GM12878 (cell line): Measurements from ENCODE around the gene PAIP2. TPM values are rescaled to one million over a fixed set of nuclear protein-coding genes. Genes with fewer than 3 reads are reported as not detected.
A peak's percentile ranks its signal among the peaks of the same experiment; 100 is the strongest.

Source experiments
- ATF3 ChIP-seq: IDR thresholded peaks from 2 replicates; pipeline ENCODE4 v1.6.1; 2011; ENCODE audit warnings: low read depth, mild to moderate bottlenecking, low read length, moderate library complexity, borderline replicate concordance; ENCODE audit errors: extremely low read depth
- BCL11A ChIP-seq: IDR thresholded peaks from 2 replicates; pipeline ENCODE4 v1.6.1; 2011; ENCODE audit warnings: low read depth, low read length
- BHLHE40 ChIP-seq, 2 experiments: fragments of 450-650 bp in 1 of 2; IDR thresholded peaks; 2 replicates each; pipeline ENCODE4 v1.6.1; 2011 to 2017; ENCODE audit warnings: low read depth in 2 of 2, borderline replicate concordance in 1 of 2, improper control_type of control experiment in 1 of 2, low read length in 1 of 2, mild to moderate bottlenecking in 1 of 2
- CBFB ChIP-seq: IDR thresholded peaks from 2 replicates; pipeline ENCODE4 v1.6.1; 2016; ENCODE audit warnings: antibody characterized with exemption, low read depth
- CREB1 ChIP-seq: IDR thresholded peaks from 2 replicates; pipeline ENCODE4 v1.6.1; 2012; ENCODE audit warnings: low read depth, mild to moderate bottlenecking, inconsistent platforms
- DPF2 ChIP-seq: fragments of 450-650 bp; IDR thresholded peaks from 2 replicates; pipeline ENCODE4 v1.6.1; 2017; ENCODE audit warnings: mild to moderate bottlenecking
- E4F1 ChIP-seq: fragments of 450-650 bp; IDR thresholded peaks from 2 replicates; pipeline ENCODE4 v1.6.1; 2018; ENCODE audit warnings: borderline replicate concordance, mild to moderate bottlenecking; ENCODE audit not compliant: partially characterized antibody
- EP300 ChIP-seq, 2 experiments: fragments of 150-350 bp in 1 of 2; IDR thresholded peaks; 2 replicates each; pipeline ENCODE4 v1.6.1; 2011 to 2012; ENCODE audit warnings: low read depth in 2 of 2, low read length in 2 of 2, borderline replicate concordance in 1 of 2, improper control_type of control experiment in 1 of 2, inconsistent platforms in 1 of 2; ENCODE audit not compliant: control insufficient read depth in 1 of 2
- IRF3 ChIP-seq: fragments of 450-650 bp; IDR thresholded peaks from 2 replicates; pipeline ENCODE4 v1.6.1; 2014; ENCODE audit warnings: mild to moderate bottlenecking
- KLF5 ChIP-seq: fragments of 450-650 bp; IDR thresholded peaks from 2 replicates; pipeline ENCODE4 v1.6.1; 2014; ENCODE audit warnings: mild to moderate bottlenecking; ENCODE audit not compliant: partially characterized antibody
- MEF2A ChIP-seq: IDR thresholded peaks from 2 replicates; pipeline ENCODE4 v1.6.1; 2011; ENCODE audit warnings: low read depth, mild to moderate bottlenecking, low read length, moderate library complexity; ENCODE audit not compliant: insufficient read depth
- MXI1 ChIP-seq: fragments of 150-350 bp; IDR thresholded peaks from 2 replicates; pipeline ENCODE4 v1.6.1; 2011; ENCODE audit warnings: low read depth, mild to moderate bottlenecking, inconsistent platforms, low read length, improper control_type of control experiment
- NFIC ChIP-seq: IDR thresholded peaks from 2 replicates; pipeline ENCODE4 v1.6.1; 2012; ENCODE audit warnings: low read depth, mild to moderate bottlenecking, inconsistent platforms, low read length, moderate library complexity
- NFXL1 ChIP-seq: fragments of 450-650 bp; IDR thresholded peaks from 2 replicates; pipeline ENCODE4 v1.6.1; 2017; ENCODE audit warnings: antibody characterized with exemption, mild to moderate bottlenecking, borderline replicate concordance
- POLR2AphosphoS5 ChIP-seq: IDR thresholded peaks from 2 replicates; pipeline ENCODE4 v1.6.1; 2011; ENCODE audit warnings: mild to moderate bottlenecking, low read length, inconsistent platforms
- RAD51 ChIP-seq: fragments of 450-650 bp; IDR thresholded peaks from 2 replicates; pipeline ENCODE4 v1.6.1; 2016; ENCODE audit warnings: moderate library complexity, mild to moderate bottlenecking, inconsistent platforms
- SIN3A ChIP-seq: IDR thresholded peaks from 2 replicates; pipeline ENCODE4 v1.6.1; 2012; ENCODE audit warnings: low read depth, low read length, improper control_type of control experiment
- SREBF2 ChIP-seq: IDR thresholded peaks from 2 replicates; pipeline ENCODE4 v1.6.1; 2012; ENCODE audit warnings: mild to moderate bottlenecking, low read length
- SUPT20H ChIP-seq: IDR thresholded peaks from 2 replicates; pipeline ENCODE4 v1.6.1; 2011; ENCODE audit warnings: low read depth, mild to moderate bottlenecking, low read length, moderate library complexity, borderline replicate concordance; ENCODE audit not compliant: control insufficient read depth
- TAF1 ChIP-seq: IDR thresholded peaks from 2 replicates; pipeline ENCODE4 v1.6.1; 2011; ENCODE audit warnings: mild to moderate bottlenecking, low read depth, low read length, borderline replicate concordance
- TCF3 ChIP-seq: IDR thresholded peaks from 2 replicates; pipeline ENCODE4 v1.6.1; 2012; ENCODE audit warnings: low read depth, mild to moderate bottlenecking, low read length, borderline replicate concordance; ENCODE audit not compliant: insufficient read depth
- TCF7 ChIP-seq: IDR thresholded peaks from 2 replicates; pipeline ENCODE4 v1.6.1; 2014; ENCODE audit warnings: antibody characterized with exemption, borderline replicate concordance
- USF2 ChIP-seq: IDR thresholded peaks from 2 replicates; pipeline ENCODE4 v1.6.1; 2011; ENCODE audit warnings: low read depth, low read length, improper control_type of control experiment, borderline replicate concordance
- WRNIP1 ChIP-seq: IDR thresholded peaks from 2 replicates; pipeline ENCODE4 v1.6.1; 2011; ENCODE audit warnings: low read depth, low read length, improper control_type of control experiment, borderline replicate concordance
- ZNF622 ChIP-seq: fragments of 450-650 bp; IDR thresholded peaks from 2 replicates; pipeline ENCODE4 v1.6.1; 2017; ENCODE audit warnings: mild to moderate bottlenecking, inconsistent platforms
- polyA plus RNA-seq, 11 experiments: library from polyadenylated mRNA; depleted of rRNA in 4 of 11; unstranded in 6 of 11; stranded (reverse) in 5 of 11; fragments of >200 nt; fragmentation: Nextera tagmentation in 4 of 11; fragmentation: Illumina TruSeq in 1 of 11; extraction: Ambion mirVana in 4 of 11; extraction: Trizol in 1 of 11; gene quantifications; 1 replicate in 1 of 11; 2 replicates in 10 of 11; pipeline versions ENCODE4 v1.2.1 to v1.2.3, GENCODE V29; 2011 to 2016; ENCODE audit warnings: inconsistent platforms in 2 of 11, missing spikeins in 2 of 11, low read depth in 1 of 11
- total RNA-seq, 4 experiments: library from RNA; depleted of rRNA in 3 of 4; stranded (reverse); fragments of >200 nt in 3 of 4; fragmentation: Illumina TruSeq in 1 of 4; extraction: Trizol in 1 of 4; gene quantifications; 2 replicates each; pipeline versions ENCODE4 v1.2.1 to v1.2.3, GENCODE V29; 2013 to 2021

PAIP2 gene
- total and polyA plus RNA-seq, 10 of the 15 experiments (the other 5 are each of a cell fraction or from before 2014, with no cell fraction given), result 49.9 to 154 (median 102) TPM

GRCh38 chr5:139293507-139294373 lies 47.9 kb upstream of the PAIP2 start, which contains the start of gene MATR3 (continued):
- no peak for TF ChIP-seq IRF3
- peak; percentile 37; the same call in 1 of the 2 replicates for TF ChIP-seq NFIC
- TF ChIP-seq SREBF2, result no peak; the same call in 1 of the 2 replicates
- peak; percentile 96 for TF ChIP-seq POLR2AphosphoS5
- TF ChIP-seq MXI1, result peak; percentile 88
- no peak for TF ChIP-seq RAD51
- TF ChIP-seq NFXL1, result no peak
- peak; percentile 98 for TF ChIP-seq CBFB
- peak; percentile 63 for TF ChIP-seq SIN3A
- TF ChIP-seq USF2, result no peak
- peak; percentile 82; the same call in 1 of the 2 replicates for TF ChIP-seq TCF3
- TF ChIP-seq CREB1, result peak; percentile 54
- no peak for TF ChIP-seq SUPT20H
- peak; percentile 79 to 80 for TF ChIP-seq BHLHE40 (IDR thresholded peaks at IDR 0.05; ENCODE audit: borderline replicate concordance in 1 of 2, low read depth in 2 of 2, low read length in 1 of 2)
- no peak for TF ChIP-seq E4F1
- TF ChIP-seq TCF7, result no peak
- TF ChIP-seq ATF3, result no peak
- TF ChIP-seq BCL11A, result no peak
- TF ChIP-seq KLF5, result peak; percentile 50
- TF ChIP-seq TAF1, result peak; percentile 92
- TF ChIP-seq EP300 (IDR thresholded peaks at IDR 0.05; ENCODE audit: borderline replicate concordance in 1 of 2, control insufficient read depth in 1 of 2, low read depth in 2 of 2, low read length in 2 of 2), result peak in 1 of 2 experiments; percentile 48; a peak in 1 of 4 replicates
- no peak for TF ChIP-seq WRNIP1
- peak; percentile 46 for TF ChIP-seq DPF2
- no peak for TF ChIP-seq ZNF622
- TF ChIP-seq MEF2A, result no peak
